Measurements from ENCODE around the gene PHLDB1. TPM values are rescaled to one million over a fixed set of nuclear protein-coding genes. Genes with fewer than 3 reads are reported as not detected.

Gene PHLDB1
- 7.0 to 10.2 TPM (median 8.8 TPM) in 5 replicates for total RNA-seq (2022; extraction: Qiagen RNA extraction; ENCODE audit: low read depth)

DNA sequence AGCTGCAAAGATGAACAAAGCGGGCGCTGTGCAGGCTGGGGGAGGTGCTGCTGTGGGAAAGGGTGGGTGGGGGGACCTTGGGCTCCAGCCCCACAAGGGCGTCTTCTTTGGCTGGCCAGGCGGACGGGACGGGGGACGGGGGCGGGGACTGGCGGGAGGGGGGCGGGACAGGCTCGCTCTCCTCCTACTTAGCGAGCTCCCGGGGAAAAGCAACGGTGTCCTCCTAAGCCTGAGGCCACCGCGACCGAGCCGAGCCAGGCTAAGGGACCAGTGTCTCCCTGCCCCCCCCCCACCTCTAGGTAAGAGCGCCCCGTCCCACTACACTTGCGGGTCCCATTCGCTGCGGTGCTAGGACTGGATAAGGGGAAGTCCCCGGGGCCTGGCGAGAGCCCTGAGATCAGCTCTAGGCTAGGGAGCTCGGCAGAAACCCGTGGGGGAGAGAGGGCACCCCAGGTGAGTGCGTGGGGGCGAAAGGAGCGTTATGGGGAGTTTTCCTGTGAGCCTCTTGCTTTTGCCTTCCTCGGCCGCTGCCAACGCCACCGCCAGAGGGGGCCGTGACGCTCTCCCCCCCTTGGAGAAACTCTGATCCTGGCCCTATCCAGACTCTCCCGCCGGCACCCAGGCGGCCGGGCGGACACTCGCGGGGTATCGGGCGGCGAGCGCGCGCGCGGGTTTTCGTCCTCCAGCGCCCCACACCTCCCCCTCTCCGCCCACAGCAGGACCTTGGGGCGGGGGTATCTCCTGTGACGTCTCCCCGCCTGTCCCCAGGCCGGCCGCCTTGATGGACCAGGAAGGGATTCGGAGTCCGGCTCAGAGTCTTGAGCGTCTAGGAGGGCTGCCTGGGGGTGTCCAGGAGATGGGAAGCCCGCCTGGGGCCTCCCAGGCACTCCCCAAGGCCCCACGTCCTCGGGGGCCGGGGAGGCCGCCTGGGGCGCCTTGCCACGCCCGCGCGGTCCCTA lies at the start of gene PHLDB1:
Gene PHLDB1 (plus strand): TSS at position 215 of the 959 bp plus-strand sequence. CDS start 6,222 bp downstream, outside the sequence.

DNA sequence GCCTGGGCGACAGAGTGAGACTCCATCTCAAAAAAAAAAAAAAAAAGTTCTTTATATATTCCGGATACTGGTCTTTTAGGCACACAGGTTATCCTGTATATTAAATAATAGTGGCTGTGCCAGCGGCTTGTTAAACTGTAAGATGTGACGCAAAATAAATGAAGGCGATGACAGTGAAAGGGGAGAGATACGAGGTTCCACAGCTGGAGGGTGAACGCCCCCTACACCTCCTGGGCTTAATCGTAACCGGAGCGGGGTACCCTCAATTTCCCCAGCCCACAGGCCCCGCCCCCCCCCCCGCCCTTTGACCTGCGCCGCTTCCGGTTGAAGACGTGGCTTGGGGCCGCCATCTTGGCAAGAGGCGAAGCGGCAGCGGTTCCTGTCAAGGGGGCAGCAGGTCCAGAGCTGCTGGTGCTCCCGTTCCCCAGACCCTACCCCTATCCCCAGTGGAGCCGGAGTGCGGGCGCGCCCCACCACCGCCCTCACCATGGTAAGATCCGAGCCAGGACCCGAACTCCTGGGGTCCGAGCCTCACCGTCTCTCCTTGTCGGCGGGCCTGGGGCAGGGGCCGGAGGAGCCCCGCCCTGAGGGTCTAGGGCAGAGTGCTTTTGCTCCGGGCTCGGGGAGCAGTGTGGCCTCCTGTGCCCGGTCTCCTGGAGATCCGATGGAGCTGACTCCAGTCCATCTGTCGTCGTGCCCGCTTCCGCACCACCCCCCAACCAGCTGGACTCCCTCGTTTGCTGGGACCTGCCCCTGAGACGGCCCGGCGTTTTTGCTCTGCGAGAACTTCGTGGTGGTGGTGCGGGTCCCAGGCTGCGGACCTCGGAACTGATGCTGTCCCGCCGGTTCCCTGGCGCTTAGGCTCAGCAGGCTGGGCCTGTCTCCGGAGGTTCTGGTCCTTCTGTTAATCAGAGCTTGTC lies 35.1 kb upstream of the PHLDB1 start, which contains the start of gene ARCN1:
Gene ARCN1 (plus strand): TSS at position 349 of the 920 bp plus-strand sequence. CDS start 139 bp downstream, at position 488.

DNA sequence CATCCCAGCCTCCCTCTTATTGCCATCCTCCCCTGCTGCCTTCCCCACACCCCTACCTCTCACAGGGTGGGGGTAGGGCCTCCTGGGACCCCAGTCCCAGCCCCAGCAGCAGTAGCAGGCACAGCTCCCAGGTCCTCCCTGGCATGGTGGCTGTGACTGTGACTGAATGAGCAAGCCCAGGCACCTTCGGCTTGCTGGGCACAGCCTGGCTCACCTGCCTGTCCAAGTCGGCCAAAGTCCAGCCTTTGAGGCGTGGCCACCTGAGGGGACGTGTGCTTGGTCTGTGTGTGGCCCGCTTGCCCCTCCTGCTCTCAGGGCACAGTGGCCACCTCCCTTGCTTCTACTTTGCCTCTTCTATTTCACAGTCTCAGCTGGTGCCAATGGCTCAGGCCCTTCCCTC lies 72.1 kb downstream of the PHLDB1 start, which contains the start of gene TREH:
Gene TREH (minus strand): TSS at position 168 of the 400 bp plus-strand sequence. CDS start 23 bp downstream, at position 145.

Other genes with a start within 250 kb of the PHLDB1 start
- 7.0 to 11.1 TPM (median 9.9 TPM) in 5 replicates for gene UBE4A, start 248.0 kb upstream of the PHLDB1 start, total RNA-seq (2022; extraction: Qiagen RNA extraction; ENCODE audit: low read depth)
- gene ATP5MG, start 206.0 kb upstream of the PHLDB1 start, total RNA-seq (2022; extraction: Qiagen RNA extraction; ENCODE audit: low read depth), result 180 to 218 TPM (median 190 TPM) in 5 replicates
- gene KMT2A, start 171.1 kb upstream of the PHLDB1 start, total RNA-seq (2022; extraction: Qiagen RNA extraction; ENCODE audit: low read depth), result 11.4 to 14.8 TPM (median 13.0 TPM) in 5 replicates
- not detected in 5 replicates for gene TTC36, start 80.1 kb upstream of the PHLDB1 start, total RNA-seq (2022; extraction: Qiagen RNA extraction; ENCODE audit: low read depth)
- gene TMEM25, start 76.4 kb upstream of the PHLDB1 start, total RNA-seq (2022; extraction: Qiagen RNA extraction; ENCODE audit: low read depth), result 0.36 to 1.0 TPM (median 0.55 TPM) in 4 of 5 replicates, not detected in the other
- 15.4 to 21.0 TPM (median 16.7 TPM) in 5 replicates for gene IFT46, start 41.7 kb upstream of the PHLDB1 start, total RNA-seq (2022; extraction: Qiagen RNA extraction; ENCODE audit: low read depth)
- gene ARCN1, start 35.2 kb upstream of the PHLDB1 start, total RNA-seq (2022; extraction: Qiagen RNA extraction; ENCODE audit: low read depth), result 84.7 to 102 TPM (median 95.0 TPM) in 5 replicates
- not detected in 5 replicates for gene TREH, start 72.0 kb downstream of the PHLDB1 start, total RNA-seq (2022; extraction: Qiagen RNA extraction; ENCODE audit: low read depth)
- 17.8 to 40.6 TPM (median 25.9 TPM) in 5 replicates for gene DDX6, start 183.5 kb downstream of the PHLDB1 start, total RNA-seq (2022; extraction: Qiagen RNA extraction; ENCODE audit: low read depth)

Measured in A549 treated with ZK216348 at 1 μM for 4 hours (cell line).